HG02981 (cell line): Measurements from ENCODE around the gene RBM47.
"Not testable (repeated sequence)": the region's sequence is repeated elsewhere in the genome, so short reads cannot be mapped to it uniquely, and the experiment has no call there.

Source experiments
- ATAC-seq: cut with Tn5 transposase; IDR thresholded peaks from one replicate; pipeline ENCODE4 v1.9.1; 2021; ENCODE audit warnings: mild to moderate bottlenecking, moderate library complexity; ENCODE audit not compliant: unreplicated experiment

Gene RBM47

GRCh38 chr4:40418430-40419230, 211.0 kb downstream of the RBM47 start:
- ATAC-seq = no peak

GRCh38 chr4:40417941-40418340, 211.7 kb downstream of the RBM47 start:
- no peak for ATAC-seq

- ATAC-seq = no peak
Observed at GRCh38 chr4:40414673-40415072, 215.0 kb downstream of the RBM47 start.

- ATAC-seq = no peak
Observed at GRCh38 chr4:40412866-40413795, 216.5 kb downstream of the RBM47 start.

GRCh38 chr4:40412388-40412787, 217.3 kb downstream of the RBM47 start:
- no peak for ATAC-seq

GRCh38 chr4:40409835-40410234, 219.8 kb downstream of the RBM47 start:
- ATAC-seq = no peak

GRCh38 chr4:40407468-40407867, 222.2 kb downstream of the RBM47 start:
- not testable (repeated sequence) for ATAC-seq

- no peak for ATAC-seq
Observed at GRCh38 chr4:40406340-40406739, 223.3 kb downstream of the RBM47 start.

GRCh38 chr4:40405193-40405592, 224.5 kb downstream of the RBM47 start:
- no peak for ATAC-seq

- ATAC-seq = no peak
Observed at GRCh38 chr4:40403081-40403480, 226.6 kb downstream of the RBM47 start.

- ATAC-seq = no peak
Observed at GRCh38 chr4:40402556-40402955, 227.1 kb downstream of the RBM47 start.

- no peak for ATAC-seq
Observed at GRCh38 chr4:40401631-40402030, 228.0 kb downstream of the RBM47 start.

GRCh38 chr4:40401096-40401495, 228.6 kb downstream of the RBM47 start:
- ATAC-seq = no peak

GRCh38 chr4:40399578-40399977, 230.1 kb downstream of the RBM47 start:
- no peak for ATAC-seq

- ATAC-seq = no peak
Observed at GRCh38 chr4:40395908-40396793, 233.5 kb downstream of the RBM47 start.

GRCh38 chr4:40395166-40395900, 234.3 kb downstream of the RBM47 start:
- ATAC-seq = no peak

- ATAC-seq = no peak
Observed at GRCh38 chr4:40394236-40394635, 235.4 kb downstream of the RBM47 start.

- not testable (repeated sequence) for ATAC-seq
Observed at GRCh38 chr4:40392241-40392640, 237.4 kb downstream of the RBM47 start.

GRCh38 chr4:40389986-40390385, 239.7 kb downstream of the RBM47 start:
- ATAC-seq = no peak

- ATAC-seq = no peak
Observed at GRCh38 chr4:40388239-40388638, 241.4 kb downstream of the RBM47 start.
